ENCODE results near the gene RPL5.

The RPL5 gene

GRCh38 chr1:92855236-92855635, 23.4 kb downstream of the RPL5 start:
- ChIA-PET POLR2A (interaction anchor here (0.5 to 0.6 kb wide), 2 partner anchors 9 to 12 kb away, joined by 3 to 5 read pairs; no protein-coding TSS in a partner anchor), CTCF (interaction anchor here (1.0 to 9.1 kb wide), 6 partner anchors 14 to 207 kb away, joined by 3 to 166 read pairs (median 6); partner anchors contain the start of gene DIPK1A)
- no peak for DNase-seq (ENCODE audit: extremely low spot score)
- TF ChIP-seq CTCF (IDR thresholded peaks at IDR 0.05; ENCODE audit: control extremely low read depth, extremely low read depth, low read depth, missing control alignments), result no peak

- TF ChIP-seq CTCF (IDR thresholded peaks at IDR 0.05; ENCODE audit: control extremely low read depth, extremely low read depth, low read depth, missing control alignments), result no peak
- POLR2A ChIA-PET, result no interaction called here
- CTCF ChIA-PET, result interaction anchor here (0.7 to 9.1 kb wide), 40 partner anchors 8 to 260 kb away, joined by 3 to 166 read pairs (median 6); partner anchors contain the start of genes DIPK1A, MTF2 and RPL5
- DNase-seq (ENCODE audit: extremely low spot score), result no peak
Observed at GRCh38 chr1:92857817-92858216, 26.0 kb downstream of the RPL5 start.

GRCh38 chr1:92858564-92859399, 26.9 kb downstream of the RPL5 start:
- POLR2A ChIA-PET, result interaction anchor here (0.6 to 1.3 kb wide), 2 partner anchors 10 to 24 kb away, joined by 3 to 5 read pairs; no protein-coding TSS in a partner anchor
- CTCF ChIA-PET, result interaction anchor here (0.7 to 9.1 kb wide), 68 partner anchors 9 to 259 kb away, joined by 3 to 166 read pairs (median 6); partner anchors contain the start of genes DIPK1A, MTF2 and RPL5
- DNase-seq (ENCODE audit: extremely low spot score), result peak; percentile 68
- peak; percentile 90 for TF ChIP-seq CTCF (IDR thresholded peaks at IDR 0.05; ENCODE audit: control extremely low read depth, extremely low read depth, low read depth, missing control alignments)

GRCh38 chr1:92859400-92860039, 27.7 kb downstream of the RPL5 start:
- ChIA-PET CTCF (interaction anchor here (0.7 to 9.1 kb wide), 51 partner anchors 9 to 220 kb away, joined by 3 to 166 read pairs (median 6); partner anchors contain the start of genes DIPK1A, MTF2 and RPL5), POLR2A (interaction anchor here (1.3 kb wide), 1 partner anchor 25 kb away, joined by 3 read pairs; no protein-coding TSS in a partner anchor)
- no peak for DNase-seq (ENCODE audit: extremely low spot score)
- TF ChIP-seq CTCF (IDR thresholded peaks at IDR 0.05; ENCODE audit: control extremely low read depth, extremely low read depth, low read depth, missing control alignments), result no peak

GRCh38 chr1:92862605-92863004, 30.8 kb downstream of the RPL5 start:
- no peak for TF ChIP-seq CTCF (IDR thresholded peaks at IDR 0.05; ENCODE audit: control extremely low read depth, extremely low read depth, low read depth, missing control alignments)
- DNase-seq (ENCODE audit: extremely low spot score), result no peak
- POLR2A ChIA-PET, result no interaction called here
- CTCF ChIA-PET, result interaction anchor here (1.1 to 9.1 kb wide), 5 partner anchors 38 to 138 kb away, joined by 3 to 166 read pairs (median 4); partner anchors contain the start of gene DIPK1A

GRCh38 chr1:92864131-92864530, 32.3 kb downstream of the RPL5 start:
- DNase-seq (ENCODE audit: extremely low spot score), result no peak
- no peak for TF ChIP-seq CTCF (IDR thresholded peaks at IDR 0.05; ENCODE audit: control extremely low read depth, extremely low read depth, low read depth, missing control alignments)
- POLR2A ChIA-PET, result no interaction called here
- CTCF ChIA-PET, result interaction anchor here (1.3 to 9.1 kb wide), 6 partner anchors 8 to 129 kb away, joined by 3 to 166 read pairs (median 4); partner anchors contain the start of gene DIPK1A

Data from GM10248 (cell line).